GM19324 (cell line): Measurements from ENCODE around the gene DIP2C.
"Not testable (repeated sequence)": the region's sequence is repeated elsewhere in the genome, so short reads cannot be mapped to it uniquely, and the experiment has no call there.

Experiments
- ATAC-seq: cut with Tn5 transposase; IDR thresholded peaks from one replicate; pipeline ENCODE4 v1.9.1; 2021; ENCODE audit warnings: mild to moderate bottlenecking, moderate library complexity; ENCODE audit not compliant: unreplicated experiment, low FRiP score

Gene DIP2C

DNA sequence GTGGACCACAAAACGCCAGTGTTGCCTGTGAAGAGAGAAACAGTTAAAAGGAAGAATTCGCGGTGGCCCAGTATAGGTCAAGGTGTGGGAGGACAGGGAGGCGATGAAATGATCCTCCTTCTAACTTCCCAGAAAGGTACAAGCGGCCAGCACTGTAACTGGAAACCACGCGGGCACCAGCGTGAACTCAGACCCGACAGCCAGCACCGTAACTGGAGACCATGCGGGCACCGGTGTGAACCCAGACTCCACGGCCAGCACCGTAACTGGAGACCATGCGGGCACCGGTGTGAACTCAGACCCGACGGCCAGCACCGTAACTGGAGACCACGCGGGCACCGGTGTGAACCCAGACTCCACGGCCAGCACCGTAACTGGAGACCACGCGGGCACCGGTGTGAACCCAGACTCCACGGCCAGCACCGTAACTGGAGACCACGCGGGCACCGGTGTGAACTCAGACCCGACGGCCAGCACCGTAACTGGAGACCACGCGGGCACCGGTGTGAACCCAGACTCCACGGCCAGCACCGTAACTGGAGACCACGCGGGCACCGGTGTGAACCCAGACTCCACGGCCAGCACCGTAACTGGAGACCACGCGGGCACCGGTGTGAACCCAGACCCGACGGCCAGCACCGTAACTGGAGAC is 57.2 kb downstream of the DIP2C start:
- ATAC-seq: not testable (repeated sequence)

GRCh38 chr10:631266-631665 is 58.2 kb downstream of the DIP2C start:
- ATAC-seq: no peak

GRCh38 chr10:630581-631073 is 58.8 kb downstream of the DIP2C start:
- no peak for ATAC-seq

DNA sequence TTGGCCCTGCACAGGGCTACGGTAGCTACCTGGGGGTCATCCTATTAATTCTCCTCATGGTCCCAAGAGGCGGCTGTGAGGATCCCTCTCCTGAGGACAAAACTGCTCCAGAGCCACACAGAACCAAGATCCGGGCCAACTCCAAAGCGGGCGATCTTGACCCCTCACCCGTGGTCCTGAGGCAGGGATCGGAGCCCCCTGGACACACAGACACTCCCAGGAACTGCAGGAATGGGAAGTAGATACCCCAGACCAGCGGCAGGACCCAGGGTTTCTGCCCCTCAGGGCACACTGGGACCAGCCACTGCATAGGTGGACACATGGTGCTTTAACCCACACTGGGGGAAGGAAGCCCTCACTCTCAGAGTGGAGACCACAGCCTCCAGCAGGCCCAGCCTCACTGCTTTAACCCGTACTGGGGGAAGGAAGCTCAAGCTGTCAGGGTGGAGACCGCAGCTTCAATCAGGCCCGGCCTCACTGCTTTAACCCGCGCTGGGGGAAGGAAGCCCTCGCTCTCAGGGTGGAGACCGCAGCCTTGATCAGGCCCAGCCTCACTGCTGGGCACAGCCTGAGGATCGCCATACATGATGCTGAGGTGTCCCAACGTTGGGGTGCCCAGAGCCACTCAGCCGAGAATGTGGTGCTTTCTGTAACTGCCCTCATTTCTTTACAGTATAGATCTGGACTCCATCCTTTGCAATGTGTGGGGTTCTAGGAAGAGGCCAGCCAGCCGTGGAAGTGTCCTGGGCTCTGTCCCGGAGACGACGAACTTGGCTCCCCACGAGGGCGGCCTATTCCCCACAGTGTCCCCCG is 60.1 kb downstream of the DIP2C start:
- no peak for ATAC-seq

GRCh38 chr10:628386-629045 is 61.0 kb downstream of the DIP2C start:
- ATAC-seq: no peak

DNA sequence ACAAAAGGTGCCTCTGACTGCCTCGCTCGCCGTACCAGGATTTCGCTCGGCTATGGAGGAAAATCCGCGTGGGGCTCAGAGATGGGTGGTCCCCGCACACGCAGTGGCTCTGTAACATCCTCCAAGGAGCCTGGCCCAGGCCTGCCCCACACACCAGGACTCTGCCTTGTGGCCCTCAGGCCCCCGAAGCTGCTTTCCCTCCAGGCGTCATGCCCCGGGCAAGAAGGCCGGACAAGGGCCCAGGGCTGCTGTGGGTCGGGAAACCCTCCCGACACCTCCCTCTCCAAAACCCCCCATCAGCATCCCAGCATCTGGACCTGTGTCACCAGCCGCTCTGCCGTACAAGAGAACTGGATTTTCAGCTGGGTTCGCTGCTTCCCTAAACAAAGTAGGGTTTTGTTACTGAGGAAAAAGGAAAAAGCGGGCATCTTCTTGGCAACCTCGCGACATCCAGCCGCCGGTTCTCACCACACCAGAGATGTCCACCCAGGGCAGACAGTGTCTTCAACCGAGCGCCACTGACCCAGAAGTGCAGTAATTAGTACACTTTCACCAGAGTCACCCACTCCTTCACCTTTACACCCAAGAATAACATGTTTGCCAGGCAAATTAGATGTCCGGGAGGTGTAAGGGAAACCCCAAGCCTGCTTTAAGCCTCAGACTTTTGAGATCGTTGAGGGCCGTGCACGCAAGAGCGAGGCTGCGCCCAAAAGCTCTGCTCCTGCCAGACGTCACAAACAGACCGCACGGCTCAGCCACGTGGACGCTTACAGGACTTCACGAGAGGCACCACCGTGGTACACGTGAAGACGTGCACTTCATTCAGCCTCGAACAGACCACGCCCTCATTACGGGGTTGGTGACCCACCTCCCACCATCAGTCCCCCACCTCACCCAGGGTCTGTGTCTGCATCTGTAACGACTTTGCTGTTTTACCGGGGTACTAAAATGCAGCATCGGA is 62.2 kb downstream of the DIP2C start:
- no peak for ATAC-seq

GRCh38 chr10:625751-626711 is 63.4 kb downstream of the DIP2C start:
- no peak for ATAC-seq

- no peak for ATAC-seq
Observed at GRCh38 chr10:625333-625696, 64.2 kb downstream of the DIP2C start.

GRCh38 chr10:624605-625332 is 64.7 kb downstream of the DIP2C start:
- no peak for ATAC-seq

DNA sequence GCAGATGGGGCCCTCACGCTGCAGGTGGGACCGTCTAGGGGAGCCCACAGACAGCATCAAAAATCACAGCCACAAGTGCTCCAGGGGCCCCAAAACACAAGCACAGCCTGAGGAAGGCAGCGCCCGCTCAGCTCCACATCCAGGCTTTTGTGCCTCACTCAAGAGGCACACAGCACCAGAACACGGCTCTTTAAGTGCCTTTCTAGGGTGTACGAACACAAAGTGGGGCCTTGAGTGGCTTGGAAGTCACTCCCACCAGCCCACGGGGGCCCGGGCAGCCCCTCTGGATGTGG is 65.2 kb downstream of the DIP2C start:
- ATAC-seq: no peak

GRCh38 chr10:623477-624311 is 65.8 kb downstream of the DIP2C start:
- ATAC-seq: no peak

DNA sequence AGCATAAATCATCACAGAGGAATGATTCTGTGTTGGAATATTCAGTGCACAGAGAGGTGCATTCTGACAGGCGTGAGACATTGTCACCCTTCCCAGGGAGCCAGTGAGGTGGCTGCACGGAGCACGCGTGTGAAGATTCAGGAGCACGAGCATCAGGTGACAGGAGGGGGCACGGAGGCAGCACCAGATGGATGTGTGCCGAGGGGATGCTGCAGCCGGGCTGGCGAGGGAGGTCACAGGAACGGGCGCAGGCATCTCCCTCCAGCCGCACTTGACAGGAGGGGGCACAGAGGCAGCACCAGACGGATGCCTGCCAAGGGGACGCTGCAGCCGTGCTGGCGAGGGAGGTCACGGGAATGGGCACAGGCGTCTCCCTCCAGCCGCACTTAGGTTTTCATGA is 66.5 kb downstream of the DIP2C start:
- ATAC-seq: no peak

GRCh38 chr10:621981-622740 is 67.3 kb downstream of the DIP2C start:
- ATAC-seq: no peak

- ATAC-seq: no peak
Observed at GRCh38 chr10:621513-621912, 68.0 kb downstream of the DIP2C start.

DNA sequence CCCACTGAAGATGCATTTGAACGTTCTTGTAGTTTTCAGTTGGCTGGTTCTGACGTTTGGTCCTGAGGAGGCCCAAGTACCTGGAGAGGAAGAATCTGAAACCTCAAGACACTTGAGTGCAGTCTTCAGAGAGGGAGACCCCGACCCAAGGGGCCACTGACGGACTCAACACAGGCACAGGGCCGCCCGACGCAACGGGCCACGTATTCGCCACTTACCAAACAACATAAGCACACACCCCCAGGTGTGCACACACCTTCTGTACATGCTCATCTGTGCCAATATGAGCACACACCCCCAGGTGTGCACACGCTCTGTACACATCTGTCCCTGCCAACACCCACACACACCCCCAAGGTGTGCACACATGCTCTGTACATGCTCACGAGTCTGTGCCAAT is 68.5 kb downstream of the DIP2C start:
- ATAC-seq: no peak

DNA sequence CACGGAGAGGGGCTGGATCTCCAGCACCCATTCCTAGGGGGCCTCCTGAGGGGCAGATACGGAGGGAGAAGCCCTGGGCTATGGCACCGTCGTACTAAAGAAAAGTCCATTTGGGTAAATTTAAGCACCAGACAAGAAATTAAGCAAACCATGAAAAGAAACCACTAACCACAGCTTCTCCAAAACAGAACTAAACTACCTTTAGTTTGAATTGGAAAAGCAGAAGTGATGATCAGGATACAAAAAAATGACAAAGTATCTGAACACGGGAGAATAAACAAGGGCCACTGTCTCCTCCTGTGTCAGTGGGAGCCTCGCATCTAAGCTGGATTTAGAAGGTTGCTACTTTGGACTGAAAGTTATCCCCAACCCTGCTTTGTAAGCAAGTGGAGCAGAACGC is 69.1 kb downstream of the DIP2C start:
- ATAC-seq: no peak

- no peak for ATAC-seq
Observed at GRCh38 chr10:619710-620109, 69.8 kb downstream of the DIP2C start.
